HG03575 (cell line): ENCODE data around the gene NF1.

ENCODE experiments used
- ATAC-seq: cut with Tn5 transposase; IDR thresholded peaks from one replicate; pipeline ENCODE4 v1.9.1; 2021; ENCODE audit not compliant: unreplicated experiment, insufficient number of reproducible peaks, low FRiP score; ENCODE audit errors: extremely low read depth

Gene NF1

DNA sequence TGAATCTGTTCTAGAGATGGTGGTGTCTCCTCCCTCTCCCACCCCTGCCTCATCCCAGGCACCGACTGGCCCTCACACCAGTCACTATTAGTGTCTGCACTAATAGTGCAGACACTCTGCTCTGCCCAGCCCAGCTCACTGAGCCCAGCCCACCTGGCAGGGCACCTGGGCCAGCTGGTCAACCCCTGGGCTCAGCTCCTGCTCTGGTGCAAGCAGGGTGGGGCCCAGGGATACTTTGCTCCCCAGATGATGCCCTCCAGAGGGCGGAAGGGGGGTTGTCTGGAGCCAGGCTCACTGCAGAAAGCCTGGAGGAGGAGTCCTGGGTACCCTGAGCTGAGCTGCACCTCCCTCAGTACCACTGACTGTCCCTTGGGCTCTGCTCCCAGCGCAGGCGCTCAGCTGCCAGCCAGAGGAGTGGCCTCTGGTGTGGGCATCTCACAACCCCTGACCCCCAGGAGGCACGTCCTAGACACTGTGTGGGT lies 311.2 kb downstream of the NF1 start:
- ATAC-seq = no peak

DNA sequence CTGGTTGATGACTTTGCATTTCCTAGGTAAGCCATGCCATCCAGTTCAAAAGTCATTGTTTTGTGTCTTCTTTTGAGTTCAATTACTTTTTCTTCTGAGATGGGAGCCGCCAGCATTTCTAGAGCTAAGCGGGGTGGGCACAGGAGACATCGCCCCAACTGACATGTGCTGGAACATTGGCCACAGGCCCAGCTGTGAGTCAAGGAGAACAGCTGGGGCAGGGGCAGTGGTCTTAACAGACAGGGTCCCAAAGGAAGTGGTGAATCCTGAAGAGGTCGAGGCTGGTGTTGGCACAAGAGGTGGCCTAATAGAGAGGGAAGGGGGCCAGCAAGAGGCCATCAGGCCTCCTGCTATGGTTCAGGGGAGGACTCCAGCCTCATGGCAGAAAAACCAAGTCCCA lies 313.8 kb downstream of the NF1 start:
- ATAC-seq = no peak

DNA sequence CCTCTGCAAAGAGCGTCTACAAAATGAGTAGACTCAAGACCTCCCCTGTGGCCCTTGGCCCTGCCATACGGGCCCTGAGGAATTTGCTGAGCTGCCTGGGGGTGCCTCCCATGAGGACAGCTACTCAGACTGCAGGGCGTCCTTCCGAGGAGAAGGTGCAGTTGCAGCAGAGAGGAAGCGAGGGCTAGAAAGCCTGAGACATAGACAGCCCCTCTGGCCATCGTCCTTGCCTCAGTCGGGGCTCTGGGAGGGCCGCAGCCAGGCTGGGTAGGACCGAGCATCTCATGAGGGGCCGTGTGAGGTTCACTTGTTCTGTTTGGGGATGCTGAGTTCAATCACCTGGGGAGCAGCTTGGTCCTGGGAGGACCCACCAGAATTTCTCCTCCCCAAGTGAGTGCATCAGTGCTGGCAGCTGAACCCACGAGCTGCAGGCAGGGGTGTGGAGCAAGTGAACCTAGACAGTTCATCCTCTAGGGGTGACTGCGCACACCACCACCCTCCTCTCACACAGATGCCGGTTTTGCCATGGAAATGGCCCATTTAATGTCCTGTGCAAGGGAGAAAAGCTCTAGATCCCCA lies 317.0 kb downstream of the NF1 start:
- no peak for ATAC-seq

DNA sequence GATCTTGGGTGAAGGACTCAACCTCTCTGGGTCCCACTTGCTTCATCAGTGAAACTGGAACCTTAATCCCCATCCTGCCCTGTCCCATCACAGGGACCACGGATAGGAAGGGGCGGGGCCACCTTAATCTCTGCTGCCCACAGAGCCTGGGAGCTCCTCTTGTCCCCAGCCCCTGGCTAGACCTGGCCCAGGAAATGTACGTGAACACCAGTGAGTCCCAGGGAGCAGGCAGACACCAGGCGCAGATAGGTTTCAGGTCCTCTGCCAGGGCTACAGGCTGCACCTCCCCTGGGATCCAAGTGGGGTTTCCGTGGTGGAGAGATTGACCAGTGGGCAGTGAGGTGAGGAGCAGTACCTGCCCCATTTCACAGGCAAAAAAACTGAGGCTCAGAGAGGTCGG lies 317.7 kb downstream of the NF1 start:
- ATAC-seq = no peak

DNA sequence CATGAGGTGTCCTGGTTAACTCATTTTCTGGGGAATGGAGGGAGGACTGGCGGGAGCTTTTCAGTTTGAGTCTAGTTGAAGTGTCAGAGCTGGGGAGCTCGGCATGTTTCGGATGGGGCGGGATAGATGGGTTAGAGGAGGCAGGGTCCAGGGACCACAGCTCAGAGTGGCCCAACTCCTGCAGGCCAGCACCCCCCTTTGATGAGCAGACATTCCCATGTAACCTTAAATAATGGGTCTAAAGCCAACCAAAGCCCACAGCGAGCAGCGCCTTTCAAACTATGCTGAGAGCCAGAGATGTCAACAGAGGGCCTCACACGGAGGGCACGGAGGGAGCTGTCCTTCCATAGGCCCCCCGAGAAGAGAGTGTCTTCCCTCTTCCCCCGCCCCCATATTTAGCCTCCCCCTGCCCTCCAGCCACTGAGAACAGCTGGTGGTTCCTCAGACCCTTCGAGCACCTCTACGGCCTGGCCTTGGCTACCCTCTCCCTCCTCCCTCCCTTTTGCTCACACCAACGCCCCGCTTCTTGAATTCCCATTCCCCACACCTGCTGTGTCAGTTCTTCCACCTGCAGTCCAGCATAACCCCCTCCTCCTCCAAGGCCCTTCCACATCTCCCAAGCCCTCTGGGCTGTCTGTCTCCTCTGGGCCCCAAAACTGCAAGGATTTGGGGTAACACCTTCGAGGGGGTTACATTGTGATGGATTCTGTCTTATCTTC lies 318.5 kb downstream of the NF1 start:
- no peak for ATAC-seq

DNA sequence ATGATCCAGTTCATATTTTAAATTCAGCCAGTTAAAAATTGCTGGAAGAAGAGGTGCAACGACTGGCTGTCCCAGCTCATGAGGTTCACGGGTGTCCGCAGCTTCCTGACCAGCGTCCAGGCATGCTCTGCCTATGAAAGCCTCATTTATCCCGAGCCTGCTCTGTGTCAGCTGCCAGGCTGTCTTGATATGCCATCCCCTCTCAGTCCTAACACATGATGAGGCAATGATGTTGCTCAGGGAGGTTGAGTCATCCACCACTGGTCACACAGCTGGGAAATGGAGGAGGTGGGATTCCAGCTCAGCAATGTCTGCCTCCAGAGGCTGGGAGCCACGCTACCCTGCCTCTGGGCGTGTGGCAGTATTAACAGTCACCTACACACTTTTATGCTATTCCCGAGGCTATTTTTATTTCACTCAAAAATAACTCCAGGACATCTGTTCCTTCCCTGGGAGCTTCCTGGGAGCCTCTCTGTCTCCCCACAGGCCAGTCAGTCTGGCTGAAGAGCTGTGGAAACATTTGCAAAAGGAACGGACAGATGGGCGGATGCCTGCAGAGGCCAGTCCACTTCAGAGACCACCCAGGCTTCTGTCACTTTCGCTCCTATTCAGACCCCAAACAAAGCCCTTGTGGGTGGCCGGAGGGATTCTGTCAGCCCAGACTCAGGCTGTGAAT lies 319.2 kb downstream of the NF1 start:
- no peak for ATAC-seq

DNA sequence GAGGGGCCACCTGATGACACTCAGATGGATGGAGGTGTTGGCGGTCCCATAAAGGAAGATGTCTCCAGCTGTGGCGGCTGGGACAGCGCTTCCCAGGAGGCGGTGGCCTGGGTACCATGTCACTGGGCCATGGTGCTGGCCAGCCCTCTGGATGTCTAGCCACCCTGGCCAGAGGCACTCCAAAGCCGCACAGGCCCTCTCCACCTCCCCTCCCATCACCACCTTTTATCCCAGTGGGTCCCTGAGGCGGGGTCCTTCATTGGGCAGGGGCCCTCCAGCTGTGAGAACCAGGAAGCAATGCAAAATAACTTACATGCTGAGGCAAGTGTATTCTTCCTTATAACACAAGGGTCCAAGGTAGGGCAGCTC lies 319.8 kb downstream of the NF1 start:
- no peak for ATAC-seq

DNA sequence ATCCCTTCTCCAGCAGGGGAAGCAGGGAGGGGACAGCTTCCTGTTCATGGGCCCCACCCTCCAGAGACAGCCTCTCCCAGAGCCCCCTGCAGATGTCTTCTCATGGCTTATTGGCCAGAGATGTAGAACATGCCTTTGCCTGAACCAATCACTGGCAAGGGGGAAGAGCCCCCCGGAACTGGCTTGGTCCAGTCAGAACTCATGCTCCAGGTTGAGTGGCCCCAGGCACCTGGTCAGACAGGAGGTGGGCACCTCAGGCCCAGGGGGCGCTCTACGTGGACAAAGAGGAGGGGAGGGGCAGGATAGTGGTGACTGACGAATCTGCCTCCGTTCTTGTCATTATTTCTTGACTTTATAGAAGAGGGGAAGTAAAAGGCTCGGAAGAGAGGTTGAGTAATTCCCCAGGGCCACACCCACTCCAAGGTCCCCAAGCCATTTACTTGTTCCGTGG lies 320.3 kb downstream of the NF1 start:
- no peak for ATAC-seq

DNA sequence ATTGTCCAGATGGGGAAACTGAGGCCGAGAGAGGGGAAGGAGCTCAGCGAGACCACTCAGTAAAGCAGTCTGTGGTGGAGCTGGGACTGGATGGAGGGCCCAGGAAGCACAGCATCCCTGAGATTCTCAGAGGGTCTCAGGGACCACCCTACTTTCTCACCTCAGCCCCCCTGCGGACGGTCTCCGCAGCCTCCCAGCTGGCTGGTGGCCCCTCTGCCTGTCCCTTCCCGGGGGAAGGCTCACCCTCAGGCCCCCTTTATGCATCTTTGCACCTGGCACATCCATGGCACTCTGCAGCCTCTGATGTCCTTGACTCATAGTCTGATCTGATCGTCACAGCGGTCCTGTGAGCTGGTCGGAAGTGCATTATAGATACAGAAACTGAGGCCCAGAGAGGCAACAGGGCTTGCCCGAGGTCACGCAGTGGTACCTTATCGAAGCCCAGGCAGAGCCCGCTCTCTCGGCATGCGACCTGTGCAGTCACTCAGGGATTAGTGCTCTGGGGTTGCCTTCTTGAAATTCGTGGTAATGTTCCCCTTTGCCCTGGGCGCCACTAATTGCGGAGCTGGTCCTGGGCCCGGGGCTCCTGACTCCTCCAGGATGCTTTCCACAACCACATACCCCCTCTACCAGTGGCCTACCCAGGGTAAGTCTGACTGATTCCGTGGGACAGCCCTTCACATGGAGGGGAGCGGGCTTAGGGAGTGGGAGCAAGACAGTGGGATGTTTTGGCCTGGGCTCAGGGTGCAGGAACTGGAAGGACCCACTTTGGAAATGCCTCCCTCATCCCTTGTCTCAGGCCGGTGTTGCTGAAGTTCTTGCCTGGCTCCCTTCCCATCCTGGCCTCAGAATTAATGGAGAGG lies 321.1 kb downstream of the NF1 start:
- no peak for ATAC-seq

DNA sequence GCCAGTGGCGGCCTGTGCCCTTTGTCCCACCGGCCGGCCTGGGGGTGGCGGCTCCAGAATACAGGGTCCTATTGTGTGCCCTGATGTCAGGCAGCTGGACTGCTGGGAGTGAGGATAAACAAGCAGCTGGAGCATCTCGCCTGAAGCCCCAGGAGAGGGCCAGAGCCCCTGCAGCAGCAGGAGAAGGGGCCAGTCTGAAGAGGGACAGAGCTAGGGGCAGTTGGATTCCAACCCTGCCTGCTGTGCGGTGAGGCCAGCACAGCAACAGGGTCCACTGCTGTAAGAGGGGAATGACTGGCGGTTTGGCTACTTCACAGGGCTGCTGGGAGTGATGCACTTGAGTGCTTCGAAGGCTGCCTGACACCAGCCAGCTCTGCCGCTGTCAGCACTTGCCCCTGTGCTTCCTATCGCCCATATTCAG lies 321.7 kb downstream of the NF1 start:
- ATAC-seq = no peak

DNA sequence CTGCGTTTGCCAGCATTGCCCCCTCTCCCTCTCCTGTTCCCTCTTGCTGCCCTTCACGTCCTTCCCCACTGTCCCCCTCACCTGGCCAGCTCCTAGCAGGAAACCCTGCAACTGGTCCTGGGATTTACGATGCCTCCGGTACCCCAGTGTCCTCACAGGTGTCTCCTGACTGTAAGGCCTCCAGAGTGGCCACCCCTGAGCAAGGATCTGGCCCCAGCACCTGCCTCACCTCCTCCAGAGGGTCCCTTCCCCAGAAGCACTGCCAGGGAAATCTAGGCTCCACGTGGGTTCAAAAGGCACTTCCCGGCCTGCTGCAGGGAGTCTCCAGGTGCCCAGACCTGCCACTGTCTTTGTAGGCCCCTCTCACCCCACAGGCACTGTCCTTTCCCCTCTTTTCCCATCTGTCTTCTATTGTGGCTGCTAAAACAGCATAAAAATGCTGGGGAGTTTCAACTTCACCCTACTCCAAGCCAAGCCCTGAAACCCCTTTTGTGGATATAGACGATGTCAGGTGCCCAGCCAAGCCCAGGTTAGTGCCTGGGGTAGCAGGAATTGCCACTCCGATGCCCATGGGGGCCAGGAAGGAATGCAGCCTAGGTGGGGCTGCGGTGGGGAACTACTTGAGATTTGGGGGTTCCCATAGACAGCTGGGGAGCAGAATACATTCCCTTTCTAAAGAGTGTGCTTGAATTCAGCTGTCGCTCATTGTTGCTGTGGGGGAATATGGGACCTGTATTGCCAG lies 322.4 kb downstream of the NF1 start:
- ATAC-seq = no peak

DNA sequence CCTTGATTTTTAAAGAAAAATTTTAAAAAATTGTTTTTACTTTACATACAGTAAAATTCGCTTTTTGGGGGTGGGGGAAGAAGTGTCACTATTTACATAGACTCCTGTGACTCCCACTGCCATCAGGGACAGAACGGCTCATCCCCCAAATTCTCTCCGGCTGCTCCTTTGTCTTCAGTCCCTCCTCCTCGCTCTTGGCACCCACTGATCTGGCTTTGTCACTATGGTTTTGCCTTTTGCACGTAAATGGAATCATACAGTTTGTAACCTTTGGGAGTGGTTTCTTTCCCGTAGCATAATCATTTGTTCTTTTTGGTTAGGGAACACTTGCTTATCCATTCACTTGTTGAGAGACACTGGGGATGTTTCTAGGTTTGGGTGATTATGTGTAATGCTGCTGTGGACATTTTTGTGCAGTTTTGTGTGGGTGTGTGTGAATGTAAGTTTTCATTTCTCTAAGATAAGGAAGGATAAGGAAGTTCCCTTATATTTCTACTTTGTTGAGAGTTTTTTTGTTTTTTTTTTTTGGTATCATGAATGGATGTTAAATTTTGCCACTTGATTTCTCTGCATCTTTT lies 324.1 kb downstream of the NF1 start:
- ATAC-seq = no peak

DNA sequence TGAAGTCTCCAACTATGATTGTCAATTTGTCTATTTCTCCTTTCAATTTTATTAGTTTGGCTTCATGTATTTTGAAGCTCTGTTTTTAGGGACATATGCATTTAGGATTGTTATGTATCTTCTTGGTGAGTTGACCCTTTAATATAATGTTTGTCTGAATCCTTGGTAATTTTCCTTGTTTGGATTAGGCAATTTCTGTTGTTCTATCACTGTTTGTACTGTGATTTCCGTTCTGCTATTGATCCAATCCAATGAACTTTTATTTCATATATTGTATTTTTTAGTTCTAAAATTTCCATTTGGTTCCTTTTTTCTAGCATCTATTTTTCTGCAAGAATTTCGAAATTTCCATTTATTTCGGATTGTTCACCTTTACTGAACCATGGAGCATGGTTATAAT lies 327.7 kb downstream of the NF1 start:
- ATAC-seq = no peak

DNA sequence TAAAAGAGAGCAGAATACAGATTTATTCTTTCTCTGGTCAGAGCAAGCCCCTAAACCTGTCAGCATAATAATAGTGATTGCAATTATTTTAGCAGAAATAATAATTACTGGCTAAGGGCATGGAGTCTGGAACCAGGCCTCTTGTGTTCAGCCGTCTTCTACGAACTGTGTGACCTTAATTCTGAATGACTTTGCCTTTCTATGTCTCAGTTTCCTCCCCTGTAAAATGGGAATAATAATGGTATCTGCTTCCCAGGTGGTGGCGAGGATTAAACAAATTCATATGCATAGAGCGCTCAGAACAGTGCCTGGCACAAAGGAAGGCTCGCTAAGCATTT lies 330.1 kb downstream of the NF1 start:
- ATAC-seq = no peak

DNA sequence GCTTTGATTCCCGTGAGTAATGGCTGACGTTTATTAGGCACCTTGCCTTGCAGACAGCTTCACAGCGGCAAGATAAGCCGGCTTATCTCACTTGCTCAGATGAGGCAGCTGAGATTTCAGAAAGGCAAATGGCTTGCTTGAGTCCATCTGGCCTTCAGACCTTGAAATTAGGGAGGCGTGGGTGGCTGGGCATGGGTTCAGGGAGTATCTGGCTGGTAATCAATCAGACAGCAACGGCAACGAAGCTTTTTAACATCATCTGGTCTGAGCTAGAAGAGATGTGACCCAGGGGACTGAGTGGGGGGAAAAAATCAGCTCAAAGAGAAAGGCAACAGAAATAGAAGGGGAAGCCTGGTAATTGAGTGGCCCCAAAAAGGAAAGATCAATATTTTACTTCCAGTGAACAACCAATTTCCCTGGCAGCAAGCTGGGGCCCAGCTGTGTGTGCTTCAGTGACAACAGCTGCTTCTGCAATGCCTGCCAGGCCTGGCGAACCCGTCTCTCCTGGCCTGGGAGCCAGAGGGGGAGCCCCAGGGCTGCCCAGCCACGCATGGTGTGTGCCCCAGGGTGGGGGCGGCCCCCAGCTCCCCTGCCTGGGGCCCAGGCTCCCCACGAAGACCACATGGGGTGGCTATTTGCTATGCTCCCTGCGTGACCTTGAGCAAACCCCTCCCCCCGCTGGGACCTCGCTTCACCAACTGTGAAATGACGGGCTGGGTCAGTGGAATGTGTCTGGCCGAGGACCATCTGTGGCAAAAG lies 330.7 kb downstream of the NF1 start:
- no peak for ATAC-seq
